HepG2 (cell line): ENCODE data around the gene COASY. TPM values are rescaled to one million over a fixed set of nuclear protein-coding genes. Genes with fewer than 3 reads are reported as not detected.

Experiments used
- CC2D1A ChIP-seq: sonication (generic); formaldehyde crosslinking; IDR thresholded peaks from 2 replicates; pipeline ENCODE4 v1.8.1; 2023; ENCODE audit warnings: mild to moderate bottlenecking, missing genetic modification reagents
- CHD4 ChIP-seq: fragments of 200-600 bp; sonication (generic); IDR thresholded peaks from 2 replicates; pipeline ENCODE4 v1.7.0; 2017; ENCODE audit warnings: mild to moderate bottlenecking, low read length, borderline replicate concordance
- CREB1 ChIP-seq, 2 experiments: fragments of 450-650 bp in 1 of 2; IDR thresholded peaks; 2 replicates each; pipeline ENCODE4 v1.6.1; 2016 to 2017; ENCODE audit warnings: control low read depth in 1 of 2, mild to moderate bottlenecking in 1 of 2, missing compliant biosample characterization in 1 of 2, missing genetic modification characterization in 1 of 2
- EEA1 ChIP-seq: sonication (generic); formaldehyde crosslinking; IDR thresholded peaks from 2 replicates; pipeline ENCODE4 v1.5.1; 2020; ENCODE audit warnings: mild to moderate bottlenecking, missing genetic modification reagents, borderline replicate concordance
- SSRP1 ChIP-seq: IDR thresholded peaks from 2 replicates; pipeline ENCODE4 v1.6.1; 2016; ENCODE audit warnings: control low read depth
- TBX2 ChIP-seq: sonication (generic); formaldehyde crosslinking; IDR thresholded peaks from 2 replicates; pipeline ENCODE4 v1.5.0; 2020; ENCODE audit warnings: missing genetic modification reagents, mild to moderate bottlenecking, borderline replicate concordance
- TRAFD1 ChIP-seq: sonication (generic); formaldehyde crosslinking; IDR thresholded peaks from 2 replicates; pipeline ENCODE4 v1.5.1; 2020; ENCODE audit warnings: missing genetic modification reagents, mild to moderate bottlenecking, borderline replicate concordance
- TSC22D2 ChIP-seq: sonication (generic); formaldehyde crosslinking; IDR thresholded peaks from 2 replicates; pipeline ENCODE4 v1.5.1; 2020; ENCODE audit warnings: missing genetic modification reagents, mild to moderate bottlenecking, borderline replicate concordance
- ZNF44 ChIP-seq: sonication (generic); formaldehyde crosslinking; IDR thresholded peaks from 2 replicates; pipeline ENCODE4 v1.5.1; 2020; ENCODE audit warnings: mild to moderate bottlenecking, missing genetic modification reagents
- ZNF549 ChIP-seq: sonication (generic); formaldehyde crosslinking; IDR thresholded peaks from 2 replicates; pipeline ENCODE4 v1.5.0; 2020; ENCODE audit warnings: missing genetic modification reagents
- ZNF83 ChIP-seq: sonication (generic); formaldehyde crosslinking; IDR thresholded peaks from 2 replicates; pipeline ENCODE4 v1.4.0; 2020; ENCODE audit warnings: missing genetic modification reagents, mild to moderate bottlenecking, borderline replicate concordance
- polyA plus RNA-seq, 8 experiments: library from polyadenylated mRNA; depleted of rRNA in 3 of 8; stranded (reverse) in 7 of 8; unstranded in 1 of 8; fragments of >200 nt; fragmentation: Illumina TruSeq in 4 of 8; extraction: Trizol in 4 of 8; gene quantifications; 2 replicates each; pipeline versions ENCODE4 v1.2.1 to v1.2.3, GENCODE V29; 2011 to 2016; ENCODE audit warnings: low read depth in 4 of 8, missing spikeins in 1 of 8, mixed read lengths in 1 of 8; ENCODE audit not compliant: insufficient read depth in 1 of 8
- total RNA-seq, 5 experiments: library from RNA; depleted of rRNA; stranded (reverse); fragments of >200 nt; fragmentation: Illumina TruSeq; extraction: Trizol; gene quantifications; 2 replicates each; pipeline ENCODE4 v1.2.3, GENCODE V29; 2016; ENCODE audit warnings: low read depth in 1 of 5
- TF ChIP-seq, protein P1 (sequence below): sonication (generic); formaldehyde crosslinking; IDR thresholded peaks from 2 replicates; pipeline ENCODE4 v1.8.0; 2023; ENCODE audit warnings: mild to moderate bottlenecking, missing genetic modification reagents
- TF ChIP-seq, protein P2 (sequence below): sonication (generic); formaldehyde crosslinking; IDR thresholded peaks from 2 replicates; pipeline ENCODE4 v1.8.0; 2022; ENCODE audit warnings: missing genetic modification reagents, mild to moderate bottlenecking, borderline replicate concordance
- TF ChIP-seq, protein P3 (sequence below): sonication (generic); formaldehyde crosslinking; IDR thresholded peaks from 2 replicates; pipeline ENCODE4 v1.4.0; 2020; ENCODE audit warnings: low read depth, missing genetic modification reagents
- TF ChIP-seq, protein P4 (sequence below): sonication (generic); formaldehyde crosslinking; IDR thresholded peaks from 2 replicates; pipeline ENCODE4 v1.5.1; 2020; ENCODE audit warnings: mild to moderate bottlenecking, missing genetic modification reagents

Gene COASY
- total and polyA plus RNA-seq, 2 of the 13 experiments (the other 11 are each of a cell fraction or from before 2014, with no cell fraction given): 90.7 to 125 TPM

- TF ChIP-seq, protein P1, sequence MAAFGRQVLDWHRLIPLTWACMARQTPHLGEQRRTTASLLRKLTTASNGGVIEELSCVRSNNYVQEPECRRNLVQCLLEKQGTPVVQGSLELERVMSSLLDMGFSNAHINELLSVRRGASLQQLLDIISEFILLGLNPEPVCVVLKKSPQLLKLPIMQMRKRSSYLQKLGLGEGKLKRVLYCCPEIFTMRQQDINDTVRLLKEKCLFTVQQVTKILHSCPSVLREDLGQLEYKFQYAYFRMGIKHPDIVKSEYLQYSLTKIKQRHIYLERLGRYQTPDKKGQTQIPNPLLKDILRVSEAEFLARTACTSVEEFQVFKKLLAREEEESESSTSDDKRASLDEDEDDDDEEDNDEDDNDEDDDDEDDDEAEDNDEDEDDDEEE: 0 out of 2 replicates have a peak, but pooled peaks have one; percentile 7
- TF ChIP-seq, protein P2, sequence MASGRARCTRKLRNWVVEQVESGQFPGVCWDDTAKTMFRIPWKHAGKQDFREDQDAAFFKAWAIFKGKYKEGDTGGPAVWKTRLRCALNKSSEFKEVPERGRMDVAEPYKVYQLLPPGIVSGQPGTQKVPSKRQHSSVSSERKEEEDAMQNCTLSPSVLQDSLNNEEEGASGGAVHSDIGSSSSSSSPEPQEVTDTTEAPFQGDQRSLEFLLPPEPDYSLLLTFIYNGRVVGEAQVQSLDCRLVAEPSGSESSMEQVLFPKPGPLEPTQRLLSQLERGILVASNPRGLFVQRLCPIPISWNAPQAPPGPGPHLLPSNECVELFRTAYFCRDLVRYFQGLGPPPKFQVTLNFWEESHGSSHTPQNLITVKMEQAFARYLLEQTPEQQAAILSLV (CRISPR knock-in tag): 0 out of 2 replicates have a peak, but pooled peaks have one; percentile 22
- TF ChIP-seq TRAFD1 (CRISPR knock-in tag): peak; percentile 50; the same call in 1 of the 2 replicates
- TF ChIP-seq CREB1 (IDR thresholded peaks at IDR 0.05): no peak
- no peak for TF ChIP-seq CREB1 (CRISPR knock-in tag; IDR thresholded peaks at IDR 0.05)
- TF ChIP-seq TSC22D2 (CRISPR knock-in tag): 0 out of 2 replicates have a peak, but pooled peaks have one; percentile 6
- 0 out of 2 replicates have a peak, but pooled peaks have one; percentile 18 for TF ChIP-seq ZNF83 (CRISPR knock-in tag)
- TF ChIP-seq CHD4: peak; percentile 22; the same call in 1 of the 2 replicates
- peak; percentile 71; the same call in 1 of the 2 replicates for TF ChIP-seq SSRP1
- 0 out of 2 replicates have a peak, but pooled peaks have one; percentile 60 for TF ChIP-seq EEA1 (CRISPR knock-in tag)
- TF ChIP-seq TBX2 (CRISPR knock-in tag): 0 out of 2 replicates have a peak, but pooled peaks have one; percentile 3
- TF ChIP-seq ZNF549 (CRISPR knock-in tag): no peak
- peak; percentile 80; the same call in 1 of the 2 replicates for TF ChIP-seq ZNF44 (CRISPR knock-in tag)
- TF ChIP-seq, protein P3, sequence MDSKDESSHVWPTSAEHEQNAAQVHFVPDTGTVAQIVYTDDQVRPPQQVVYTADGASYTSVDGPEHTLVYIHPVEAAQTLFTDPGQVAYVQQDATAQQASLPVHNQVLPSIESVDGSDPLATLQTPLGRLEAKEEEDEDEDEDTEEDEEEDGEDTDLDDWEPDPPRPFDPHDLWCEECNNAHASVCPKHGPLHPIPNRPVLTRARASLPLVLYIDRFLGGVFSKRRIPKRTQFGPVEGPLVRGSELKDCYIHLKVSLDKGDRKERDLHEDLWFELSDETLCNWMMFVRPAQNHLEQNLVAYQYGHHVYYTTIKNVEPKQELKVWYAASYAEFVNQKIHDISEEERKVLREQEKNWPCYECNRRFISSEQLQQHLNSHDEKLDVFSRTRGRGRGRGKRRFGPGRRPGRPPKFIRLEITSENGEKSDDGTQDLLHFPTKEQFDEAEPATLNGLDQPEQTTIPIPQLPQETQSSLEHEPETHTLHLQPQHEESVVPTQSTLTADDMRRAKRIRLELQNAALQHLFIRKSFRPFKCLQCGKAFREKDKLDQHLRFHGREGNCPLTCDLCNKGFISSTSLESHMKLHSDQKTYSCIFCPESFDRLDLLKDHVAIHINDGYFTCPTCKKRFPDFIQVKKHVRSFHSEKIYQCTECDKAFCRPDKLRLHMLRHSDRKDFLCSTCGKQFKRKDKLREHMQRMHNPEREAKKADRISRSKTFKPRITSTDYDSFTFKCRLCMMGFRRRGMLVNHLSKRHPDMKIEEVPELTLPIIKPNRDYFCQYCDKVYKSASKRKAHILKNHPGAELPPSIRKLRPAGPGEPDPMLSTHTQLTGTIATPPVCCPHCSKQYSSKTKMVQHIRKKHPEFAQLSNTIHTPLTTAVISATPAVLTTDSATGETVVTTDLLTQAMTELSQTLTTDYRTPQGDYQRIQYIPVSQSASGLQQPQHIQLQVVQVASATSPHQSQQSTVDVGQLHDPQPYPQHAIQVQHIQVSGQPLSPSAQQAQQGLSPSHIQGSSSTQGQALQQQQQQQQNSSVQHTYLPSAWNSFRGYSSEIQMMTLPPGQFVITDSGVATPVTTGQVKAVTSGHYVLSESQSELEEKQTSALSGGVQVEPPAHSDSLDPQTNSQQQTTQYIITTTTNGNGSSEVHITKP (CRISPR knock-in tag): 0 out of 2 replicates have a peak, but pooled peaks have one; percentile 21
- TF ChIP-seq CC2D1A (CRISPR knock-in tag): no peak
- TF ChIP-seq, protein P4, sequence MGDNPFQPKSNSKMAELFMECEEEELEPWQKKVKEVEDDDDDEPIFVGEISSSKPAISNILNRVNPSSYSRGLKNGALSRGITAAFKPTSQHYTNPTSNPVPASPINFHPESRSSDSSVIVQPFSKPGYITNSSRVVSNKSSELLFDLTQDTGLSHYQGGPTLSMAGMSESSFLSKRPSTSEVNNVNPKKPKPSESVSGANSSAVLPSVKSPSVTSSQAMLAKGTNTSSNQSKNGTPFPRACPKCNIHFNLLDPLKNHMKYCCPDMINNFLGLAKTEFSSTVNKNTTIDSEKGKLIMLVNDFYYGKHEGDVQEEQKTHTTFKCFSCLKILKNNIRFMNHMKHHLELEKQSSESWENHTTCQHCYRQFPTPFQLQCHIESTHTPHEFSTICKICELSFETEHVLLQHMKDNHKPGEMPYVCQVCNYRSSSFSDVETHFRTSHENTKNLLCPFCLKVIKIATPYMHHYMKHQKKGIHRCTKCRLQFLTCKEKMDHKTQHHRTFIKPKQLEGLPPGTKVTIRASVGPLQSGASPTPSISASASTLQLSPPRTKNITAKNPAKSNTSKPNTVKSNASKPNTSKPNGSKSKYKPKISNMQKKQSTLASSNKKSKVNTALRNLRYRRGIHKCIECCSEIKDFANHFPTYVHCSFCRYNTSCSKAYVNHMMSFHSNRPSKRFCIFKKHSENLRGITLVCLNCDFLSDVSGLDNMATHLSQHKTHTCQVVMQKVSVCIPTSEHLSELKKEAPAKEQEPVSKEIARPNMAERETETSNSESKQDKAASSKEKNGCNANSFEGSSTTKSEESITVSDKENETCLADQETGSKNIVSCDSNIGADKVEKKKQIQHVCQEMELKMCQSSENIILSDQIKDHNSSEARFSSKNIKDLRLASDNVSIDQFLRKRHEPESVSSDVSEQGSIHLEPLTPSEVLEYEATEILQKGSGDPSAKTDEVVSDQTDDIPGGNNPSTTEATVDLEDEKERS: 0 out of 2 replicates have a peak, but pooled peaks have one; percentile 9
These were observed 26.5 kb upstream of the COASY start (continued) for GRCh38 chr17:42535155-42536047.
